Measurements from ENCODE around the gene DUSP1. TPM values are rescaled to one million over a fixed set of nuclear protein-coding genes. Genes with fewer than 3 reads are reported as not detected.

Gene DUSP1
- total and polyA plus RNA-seq, 4 donors, result 138 to 1,153 (median 344) TPM

GRCh38 chr5:172748341-172748843 lies 22.6 kb downstream of the DUSP1 start:
- Histone ChIP-seq H3K9me3 (ENCODE audit: control insufficient read depth in 4 of 4, insufficient read depth in 3 of 4, low read length in 3 of 4) (peaks cover 0 to 2% (median 0%) of the 10 kb centered on the region in 4 donors), H3K4me3 (no peak overlapping the region), H3K27ac (ENCODE audit: low read depth in 1 of 2, low read length in 1 of 2) (peak overlapping the region; percentile 88 to 96), H3K27me3 (ENCODE audit: control insufficient read depth in 3 of 3, insufficient read depth in 3 of 3, low read length in 2 of 3) (peaks cover 0 to 2% (median 0%) of the 10 kb centered on the region in 3 donors), H3K4me1 (ENCODE audit: control insufficient read depth in 5 of 5, insufficient read depth in 5 of 5, low read length in 5 of 5) (peaks cover 4 to 15% (median 8%) of the 10 kb centered on the region in 5 donors), H3K36me3 (ENCODE audit: control insufficient read depth in 4 of 4, insufficient read depth in 4 of 4, low read length in 4 of 4) (no peaks in the 10 kb centered on the region), H3K9ac (ENCODE audit: insufficient read depth in 1 of 2, low read length in 2 of 2) (no peak overlapping the region)
- peak; percentile 15 for ATAC-seq (ENCODE audit: insufficient read depth, low FRiP score)
- 52 to 77% methylated on average over 36 of the region's 36 CpGs for WGBS, 2 donors
- TF ChIP-seq CTCF (IDR thresholded peaks at IDR 0.05; ENCODE audit: control extremely low read depth, extremely low read depth), result no peak
- peak; percentile 78 to 87 (median 81) for DNase-seq

GRCh38 chr5:172747471-172747870 lies 23.5 kb downstream of the DUSP1 start:
- H3K36me3 ChIP-seq (ENCODE audit: control insufficient read depth in 4 of 4, insufficient read depth in 4 of 4, low read length in 4 of 4), result no peaks in the 10 kb centered on the region
- no peak overlapping the region for H3K9ac ChIP-seq (ENCODE audit: insufficient read depth in 1 of 2, low read length in 2 of 2)
- ATAC-seq (ENCODE audit: insufficient read depth, low FRiP score), result no peak
- DNase-seq, result no peak
- H3K4me3 ChIP-seq, result no peak overlapping the region
- 62 to 65% methylated on average over 3 of the region's 3 CpGs for WGBS, 2 donors
- no peak for TF ChIP-seq CTCF (IDR thresholded peaks at IDR 0.05; ENCODE audit: control extremely low read depth, extremely low read depth)
- H3K9me3 ChIP-seq (ENCODE audit: control insufficient read depth in 4 of 4, insufficient read depth in 3 of 4, low read length in 3 of 4), result peaks cover 0 to 2% (median 0%) of the 10 kb centered on the region in 4 donors
- peaks cover 4 to 15% (median 10%) of the 10 kb centered on the region in 5 donors for H3K4me1 ChIP-seq (ENCODE audit: control insufficient read depth in 5 of 5, insufficient read depth in 5 of 5, low read length in 5 of 5)
- peak overlapping the region; percentile 51 to 96 for H3K27ac ChIP-seq (ENCODE audit: low read depth in 1 of 2, low read length in 1 of 2)
- peaks cover 0 to 2% (median 0%) of the 10 kb centered on the region in 3 donors for H3K27me3 ChIP-seq (ENCODE audit: control insufficient read depth in 3 of 3, insufficient read depth in 3 of 3, low read length in 2 of 3)

- TF ChIP-seq CTCF (IDR thresholded peaks at IDR 0.05; ENCODE audit: control extremely low read depth, extremely low read depth), result no peak
- no peak overlapping the region for H3K9ac ChIP-seq (ENCODE audit: insufficient read depth in 1 of 2, low read length in 2 of 2)
- H3K9me3 ChIP-seq (ENCODE audit: control insufficient read depth in 4 of 4, insufficient read depth in 3 of 4, low read length in 3 of 4), result peaks cover 0 to 2% (median 0%) of the 10 kb centered on the region in 4 donors
- H3K4me1 ChIP-seq (ENCODE audit: control insufficient read depth in 5 of 5, insufficient read depth in 5 of 5, low read length in 5 of 5), result peaks cover 4 to 15% (median 10%) of the 10 kb centered on the region in 5 donors
- ATAC-seq (ENCODE audit: insufficient read depth, low FRiP score) (no peak), DNase-seq (no peak)
- H3K4me3 ChIP-seq, result no peak overlapping the region
- H3K27me3 ChIP-seq (ENCODE audit: control insufficient read depth in 3 of 3, insufficient read depth in 3 of 3, low read length in 2 of 3), result no peaks in the 10 kb centered on the region
- H3K27ac ChIP-seq (ENCODE audit: low read depth in 1 of 2, low read length in 1 of 2), result peak overlapping the region in 1 of 2 donors; percentile 96
- 85 to 90% methylated on average over 3 of the region's 3 CpGs for WGBS, 2 donors
- no peaks in the 10 kb centered on the region for H3K36me3 ChIP-seq (ENCODE audit: control insufficient read depth in 4 of 4, insufficient read depth in 4 of 4, low read length in 4 of 4)
These were observed 24.3 kb downstream of the DUSP1 start for GRCh38 chr5:172746725-172747124.

- Histone ChIP-seq H3K4me1 (ENCODE audit: control insufficient read depth in 5 of 5, insufficient read depth in 5 of 5, low read length in 5 of 5) (peaks cover 4 to 15% (median 10%) of the 10 kb centered on the region in 5 donors), H3K4me3 (no peak overlapping the region), H3K9me3 (ENCODE audit: control insufficient read depth in 4 of 4, insufficient read depth in 3 of 4, low read length in 3 of 4) (peaks cover 0 to 2% (median 0%) of the 10 kb centered on the region in 4 donors), H3K27ac (ENCODE audit: low read depth in 1 of 2, low read length in 1 of 2) (peak overlapping the region in 1 of 2 donors; percentile 96), H3K9ac (ENCODE audit: insufficient read depth in 1 of 2, low read length in 2 of 2) (no peak overlapping the region), H3K36me3 (ENCODE audit: control insufficient read depth in 4 of 4, insufficient read depth in 4 of 4, low read length in 4 of 4) (no peaks in the 10 kb centered on the region), H3K27me3 (ENCODE audit: control insufficient read depth in 3 of 3, insufficient read depth in 3 of 3, low read length in 2 of 3) (no peaks in the 10 kb centered on the region)
- ATAC-seq (ENCODE audit: insufficient read depth, low FRiP score) (no peak), DNase-seq (no peak)
- 93 to 94% methylated on average over 3 of the region's 3 CpGs for WGBS, 2 donors
- no peak for TF ChIP-seq CTCF (IDR thresholded peaks at IDR 0.05; ENCODE audit: control extremely low read depth, extremely low read depth)
These were observed 25.2 kb downstream of the DUSP1 start for GRCh38 chr5:172745838-172746237.
